HFFc6 (cell line): ENCODE measurements around the gene ELF1. TPM values are rescaled to one million over a fixed set of nuclear protein-coding genes. Genes with fewer than 3 reads are reported as not detected.
"Not testable (repeated sequence)": the region's sequence is repeated elsewhere in the genome, so short reads cannot be mapped to it uniquely, and the experiment has no call there.

Experiments
- DNase-seq: peaks from one replicate; pipeline ENCODE4 v3.0.0-alpha.2; 2018
- H3K27ac Mint-ChIP-seq: 2 replicates; pipeline ENCODE4 v1.8.0; 2020; ENCODE audit warnings: mild to moderate bottlenecking, mixed read lengths
- H3K27me3 Mint-ChIP-seq: 2 replicates; pipeline ENCODE4 v1.8.0; 2021; ENCODE audit warnings: mild to moderate bottlenecking, moderate library complexity, mixed read lengths; ENCODE audit not compliant: insufficient read depth
- H3K36me3 Mint-ChIP-seq: 2 replicates; pipeline ENCODE4 v1.8.0; 2021; ENCODE audit warnings: low read depth, mixed read lengths
- H3K4me1 Mint-ChIP-seq: 2 replicates; pipeline ENCODE4 v1.8.0; 2020; ENCODE audit warnings: low read depth, mixed read lengths
- H3K4me3 Mint-ChIP-seq: 2 replicates; pipeline ENCODE4 v1.8.0; 2020; ENCODE audit warnings: mild to moderate bottlenecking, moderate library complexity, mixed read lengths
- H3K9me3 Mint-ChIP-seq: 2 replicates; pipeline ENCODE4 v1.8.0; 2020; ENCODE audit warnings: mild to moderate bottlenecking, mixed read lengths
- total RNA-seq, 6 experiments: library from RNA; stranded (reverse); fragmentation: NEBNext Ultra II Directional; extraction: Animal tissue kit (Norgen Biotek cat#: 25700); gene quantifications; 2 replicates in 1 of 6; 3 replicates in 5 of 6; pipeline ENCODE4 v1.2.3, GENCODE V29; 2021
- TF ChIP-seq, protein P1 (sequence below): fragments of 200-600 bp; sonication (generic); IDR thresholded peaks from 2 replicates; pipeline ENCODE4 v1.5.0; 2021; ENCODE audit warnings: antibody characterized with exemption, mild to moderate bottlenecking

Gene ELF1
- total RNA-seq, 6 experiments from 2014 or later, result 25.5 to 37.7 (median 33.4) TPM

DNA sequence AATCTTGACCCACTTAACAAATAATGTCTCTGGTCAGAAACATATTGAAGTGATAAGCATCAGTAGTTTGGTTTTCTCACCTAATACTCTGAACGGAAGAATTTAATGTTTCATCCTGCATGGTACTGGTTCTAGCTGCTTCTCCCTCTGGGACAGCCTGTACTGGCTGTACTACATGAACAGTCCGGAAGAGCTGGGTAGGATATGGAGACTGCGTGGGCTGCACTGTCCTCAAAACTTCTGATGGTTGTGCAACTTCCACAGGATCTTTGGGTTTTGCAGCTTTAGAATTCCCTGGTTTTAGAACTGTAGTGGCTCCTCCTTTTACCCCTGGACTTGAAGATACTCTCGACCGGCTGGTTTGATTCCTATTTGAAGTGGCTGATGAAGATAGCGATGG, 78.3 kb downstream of the ELF1 start:
- H3K27ac Mint-ChIP-seq, result no peak overlapping the region
- no peaks in the 10 kb centered on the region for H3K4me1 Mint-ChIP-seq
- H3K9me3 Mint-ChIP-seq, result no peaks in the 10 kb centered on the region
- no peaks in the 10 kb centered on the region for H3K27me3 Mint-ChIP-seq
- TF ChIP-seq, protein P1, sequence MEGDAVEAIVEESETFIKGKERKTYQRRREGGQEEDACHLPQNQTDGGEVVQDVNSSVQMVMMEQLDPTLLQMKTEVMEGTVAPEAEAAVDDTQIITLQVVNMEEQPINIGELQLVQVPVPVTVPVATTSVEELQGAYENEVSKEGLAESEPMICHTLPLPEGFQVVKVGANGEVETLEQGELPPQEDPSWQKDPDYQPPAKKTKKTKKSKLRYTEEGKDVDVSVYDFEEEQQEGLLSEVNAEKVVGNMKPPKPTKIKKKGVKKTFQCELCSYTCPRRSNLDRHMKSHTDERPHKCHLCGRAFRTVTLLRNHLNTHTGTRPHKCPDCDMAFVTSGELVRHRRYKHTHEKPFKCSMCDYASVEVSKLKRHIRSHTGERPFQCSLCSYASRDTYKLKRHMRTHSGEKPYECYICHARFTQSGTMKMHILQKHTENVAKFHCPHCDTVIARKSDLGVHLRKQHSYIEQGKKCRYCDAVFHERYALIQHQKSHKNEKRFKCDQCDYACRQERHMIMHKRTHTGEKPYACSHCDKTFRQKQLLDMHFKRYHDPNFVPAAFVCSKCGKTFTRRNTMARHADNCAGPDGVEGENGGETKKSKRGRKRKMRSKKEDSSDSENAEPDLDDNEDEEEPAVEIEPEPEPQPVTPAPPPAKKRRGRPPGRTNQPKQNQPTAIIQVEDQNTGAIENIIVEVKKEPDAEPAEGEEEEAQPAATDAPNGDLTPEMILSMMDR, result no peak
- no peak overlapping the region for H3K4me3 Mint-ChIP-seq
- peaks cover 6% of the 10 kb centered on the region; the same call in 1 of the 2 replicates for H3K36me3 Mint-ChIP-seq
- DNase-seq, result no peak

DNA sequence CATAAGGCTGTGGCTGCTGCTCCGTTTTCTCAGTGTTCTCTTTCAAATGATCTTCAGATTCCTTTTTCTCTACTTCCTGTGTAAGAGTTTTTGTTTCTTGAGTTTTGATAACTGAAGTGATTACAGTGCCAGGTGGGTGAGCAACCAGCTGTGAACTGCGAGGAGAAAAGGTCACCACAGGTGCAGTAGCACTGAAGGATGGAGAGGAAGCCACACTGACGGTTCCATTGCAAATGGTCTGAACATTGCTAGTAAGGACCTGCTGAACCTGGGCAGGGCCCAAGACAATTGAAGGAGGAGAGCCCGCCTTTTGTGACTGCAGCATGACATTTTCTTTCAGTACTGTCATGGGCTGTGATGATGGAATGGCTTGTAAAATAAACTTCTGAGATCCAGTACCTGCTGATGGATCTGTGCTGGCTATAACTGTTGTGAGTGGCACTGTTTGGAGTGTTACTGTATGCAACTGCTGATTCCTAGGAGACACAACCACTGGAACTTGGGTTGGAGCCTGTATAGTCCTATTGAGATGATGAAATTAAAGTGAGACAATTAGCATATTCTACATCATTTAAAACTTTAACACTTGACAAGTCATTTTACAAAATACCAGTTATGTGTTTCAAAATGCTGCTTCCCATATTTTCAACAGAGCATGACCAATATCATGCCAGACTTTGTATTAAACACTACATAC, 85.5 kb downstream of the ELF1 start:
- no peak overlapping the region for H3K4me3 Mint-ChIP-seq
- DNase-seq, result no peak
- no peaks in the 10 kb centered on the region for H3K27me3 Mint-ChIP-seq
- TF ChIP-seq, protein P1, result no peak
- H3K9me3 Mint-ChIP-seq, result no peaks in the 10 kb centered on the region
- no peaks in the 10 kb centered on the region for H3K4me1 Mint-ChIP-seq
- H3K36me3 Mint-ChIP-seq, result peaks cover 16% of the 10 kb centered on the region; the same call in 1 of the 2 replicates
- H3K27ac Mint-ChIP-seq, result no peak overlapping the region

DNA sequence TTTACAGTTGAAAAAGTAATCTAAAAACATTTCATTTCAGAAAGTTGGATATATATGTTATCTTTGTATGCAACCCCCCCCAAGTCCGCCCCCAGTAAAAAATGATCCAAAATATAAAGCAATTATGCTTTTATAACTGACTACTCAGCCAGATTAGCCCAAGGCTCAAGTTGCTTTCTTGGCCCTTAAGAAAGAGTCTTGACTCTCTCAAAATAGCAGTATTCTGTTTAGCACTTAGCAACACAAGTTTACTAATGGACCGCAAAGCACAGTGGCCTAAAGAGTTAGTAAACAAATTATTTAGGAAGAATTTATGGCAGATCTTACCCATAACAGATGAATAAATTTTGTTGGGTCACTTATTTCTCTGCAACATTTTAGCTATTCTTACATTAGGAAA, 86.9 kb downstream of the ELF1 start:
- Mint-ChIP-seq H3K36me3 (peaks cover 16% of the 10 kb centered on the region; the same call in 1 of the 2 replicates), H3K27ac (no peak overlapping the region), H3K4me1 (no peaks in the 10 kb centered on the region), H3K27me3 (no peaks in the 10 kb centered on the region), H3K9me3 (no peaks in the 10 kb centered on the region), H3K4me3 (no peak overlapping the region)
- TF ChIP-seq, protein P1, result no peak
- DNase-seq, result no peak

DNA sequence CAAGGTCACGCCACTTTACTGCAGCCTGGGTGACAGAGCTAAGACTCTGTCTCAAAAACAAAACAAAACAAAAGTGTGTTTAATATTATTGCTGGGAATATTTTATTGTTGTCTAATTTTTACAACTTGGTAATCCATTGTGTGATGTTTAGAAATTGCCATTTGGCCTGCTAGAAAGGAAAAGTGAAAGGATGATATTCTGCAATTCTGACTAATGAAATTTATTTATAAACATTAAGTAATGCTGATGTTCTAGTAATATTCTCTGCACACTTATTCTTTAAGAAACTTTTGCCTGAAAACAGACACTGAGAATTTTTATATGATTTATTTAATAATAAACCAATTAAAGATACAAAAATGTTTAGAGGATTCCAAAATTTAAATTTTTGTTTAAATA, 87.4 kb downstream of the ELF1 start:
- H3K27me3 Mint-ChIP-seq, result no peaks in the 10 kb centered on the region
- H3K4me1 Mint-ChIP-seq, result no peaks in the 10 kb centered on the region
- no peaks in the 10 kb centered on the region for H3K9me3 Mint-ChIP-seq
- H3K27ac Mint-ChIP-seq, result no peak overlapping the region
- TF ChIP-seq, protein P1, result no peak
- no peak for DNase-seq
- H3K36me3 Mint-ChIP-seq, result peaks cover 16% of the 10 kb centered on the region; the same call in 1 of the 2 replicates
- no peak overlapping the region for H3K4me3 Mint-ChIP-seq

DNA sequence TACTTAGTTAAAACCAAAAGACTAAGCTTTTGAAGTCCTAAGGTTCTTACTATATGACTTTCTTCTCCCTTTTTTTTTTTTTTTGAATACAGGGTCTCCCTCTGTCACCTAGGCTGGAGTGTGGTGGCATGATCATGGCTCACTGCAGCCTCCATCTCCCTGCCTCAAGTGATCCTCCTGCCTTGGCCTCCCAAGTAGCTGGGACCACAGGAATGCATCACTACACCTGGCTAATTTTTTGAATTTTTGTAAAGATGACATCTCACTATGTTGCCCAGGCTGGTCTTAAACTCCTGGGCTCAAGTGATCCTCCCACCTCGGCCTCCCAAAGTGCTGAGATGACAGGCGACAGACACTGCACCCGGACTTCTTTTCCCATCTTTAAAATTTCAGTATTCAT, 89.2 kb downstream of the ELF1 start:
- not testable (repeated sequence) for H3K4me3 Mint-ChIP-seq, H3K27me3 Mint-ChIP-seq, H3K4me1 Mint-ChIP-seq, H3K27ac Mint-ChIP-seq, DNase-seq, H3K9me3 Mint-ChIP-seq
- peaks cover 21% of the 10 kb centered on the region; the same call in 1 of the 2 replicates for H3K36me3 Mint-ChIP-seq

DNA sequence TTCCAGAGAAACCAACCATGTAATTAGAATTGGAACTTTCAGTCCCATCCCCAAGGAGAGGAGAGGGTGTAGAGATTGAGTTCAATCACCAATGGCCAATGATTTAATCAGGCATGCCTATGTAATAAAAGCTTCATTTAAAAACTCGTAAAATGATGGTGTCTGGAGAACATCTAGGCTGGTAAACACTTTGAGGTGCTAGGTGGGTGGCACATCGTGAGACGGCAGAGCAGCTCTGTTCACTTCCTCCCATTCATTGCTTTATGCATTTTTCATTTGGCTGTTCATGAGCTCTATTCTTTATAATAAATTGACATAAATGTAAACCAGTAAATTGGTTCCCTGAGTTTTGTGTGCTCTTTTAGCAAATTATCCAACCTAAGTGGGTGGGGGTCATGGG, 90.1 kb downstream of the ELF1 start:
- Mint-ChIP-seq H3K27me3 (no peaks in the 10 kb centered on the region), H3K4me1 (no peaks in the 10 kb centered on the region), H3K9me3 (no peaks in the 10 kb centered on the region), H3K4me3 (no peak overlapping the region), H3K36me3 (peaks cover 21% of the 10 kb centered on the region; the same call in 1 of the 2 replicates), H3K27ac (no peak overlapping the region)
- no peak for DNase-seq
- TF ChIP-seq, protein P1, result no peak
